RWPE2 (cell line): Measurements from ENCODE around the gene DHRS3.

ENCODE experiments used
- ATAC-seq: fragments of 200-7000 bp; cut with Tn5 transposase; 3 replicates; pipeline ENCODE4 v1.9.1; 2021; ENCODE audit warnings: low read depth
- DNase-seq: peaks from one replicate; pipeline ENCODE4 v3.0.0-alpha.2; 2020; ENCODE audit warnings: low spot score
- H3K27ac ChIP-seq: fragments of 450-650 bp; 2 replicates; pipeline ENCODE4 v1.5.1; 2017; ENCODE audit warnings: mild to moderate bottlenecking; ENCODE audit not compliant: poor library complexity, severe bottlenecking
- H3K27me3 ChIP-seq: fragments of 250-450 bp; sonication (Bioruptor Pico); 2 replicates; pipeline ENCODE4 v1.5.1; 2021; ENCODE audit warnings: mild to moderate bottlenecking, moderate library complexity; ENCODE audit not compliant: insufficient read depth, poor library complexity, severe bottlenecking
- H3K36me3 ChIP-seq: fragments of 250-450 bp; sonication (Bioruptor Pico); 2 replicates; pipeline ENCODE4 v1.5.1; 2020; ENCODE audit warnings: low read depth, mild to moderate bottlenecking, moderate library complexity
- H3K4me1 ChIP-seq: fragments of 250-450 bp; sonication (Bioruptor Pico); 2 replicates; pipeline ENCODE4 v1.5.1; 2021; ENCODE audit warnings: mild to moderate bottlenecking, moderate library complexity; ENCODE audit not compliant: insufficient read depth, poor library complexity, severe bottlenecking
- H3K4me3 ChIP-seq: fragments of 250-450 bp; sonication (Bioruptor Pico); 2 replicates; pipeline ENCODE4 v1.5.1; 2021; ENCODE audit warnings: mild to moderate bottlenecking, moderate library complexity; ENCODE audit not compliant: severe bottlenecking
- H3K9me3 ChIP-seq: fragments of 250-450 bp; sonication (Bioruptor Pico); 2 replicates; pipeline ENCODE4 v1.5.1; 2021; ENCODE audit warnings: mild to moderate bottlenecking, moderate library complexity; ENCODE audit not compliant: severe bottlenecking
- TF ChIP-seq, protein P1 (sequence below): fragments of 450-650 bp; IDR thresholded peaks from one replicate; pipeline ENCODE4 v1.5.1; 2017; ENCODE audit warnings: mild to moderate bottlenecking, moderate library complexity; ENCODE audit not compliant: poor library complexity, severe bottlenecking

Gene DHRS3

GRCh38 chr1:12617511-12617900 lies 504 bp downstream of the DHRS3 start:
- Histone ChIP-seq H3K9me3 (no peaks in the 10 kb centered on the region), H3K27ac (peak overlapping the region; percentile 94), H3K4me1 (peaks cover 13% of the 10 kb centered on the region), H3K27me3 (no peaks in the 10 kb centered on the region), H3K4me3 (peak overlapping the region; percentile 53), H3K36me3 (no peaks in the 10 kb centered on the region)
- no peak for ATAC-seq
- TF ChIP-seq, protein P1, sequence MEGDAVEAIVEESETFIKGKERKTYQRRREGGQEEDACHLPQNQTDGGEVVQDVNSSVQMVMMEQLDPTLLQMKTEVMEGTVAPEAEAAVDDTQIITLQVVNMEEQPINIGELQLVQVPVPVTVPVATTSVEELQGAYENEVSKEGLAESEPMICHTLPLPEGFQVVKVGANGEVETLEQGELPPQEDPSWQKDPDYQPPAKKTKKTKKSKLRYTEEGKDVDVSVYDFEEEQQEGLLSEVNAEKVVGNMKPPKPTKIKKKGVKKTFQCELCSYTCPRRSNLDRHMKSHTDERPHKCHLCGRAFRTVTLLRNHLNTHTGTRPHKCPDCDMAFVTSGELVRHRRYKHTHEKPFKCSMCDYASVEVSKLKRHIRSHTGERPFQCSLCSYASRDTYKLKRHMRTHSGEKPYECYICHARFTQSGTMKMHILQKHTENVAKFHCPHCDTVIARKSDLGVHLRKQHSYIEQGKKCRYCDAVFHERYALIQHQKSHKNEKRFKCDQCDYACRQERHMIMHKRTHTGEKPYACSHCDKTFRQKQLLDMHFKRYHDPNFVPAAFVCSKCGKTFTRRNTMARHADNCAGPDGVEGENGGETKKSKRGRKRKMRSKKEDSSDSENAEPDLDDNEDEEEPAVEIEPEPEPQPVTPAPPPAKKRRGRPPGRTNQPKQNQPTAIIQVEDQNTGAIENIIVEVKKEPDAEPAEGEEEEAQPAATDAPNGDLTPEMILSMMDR: no peak
- no peak for DNase-seq

DNA sequence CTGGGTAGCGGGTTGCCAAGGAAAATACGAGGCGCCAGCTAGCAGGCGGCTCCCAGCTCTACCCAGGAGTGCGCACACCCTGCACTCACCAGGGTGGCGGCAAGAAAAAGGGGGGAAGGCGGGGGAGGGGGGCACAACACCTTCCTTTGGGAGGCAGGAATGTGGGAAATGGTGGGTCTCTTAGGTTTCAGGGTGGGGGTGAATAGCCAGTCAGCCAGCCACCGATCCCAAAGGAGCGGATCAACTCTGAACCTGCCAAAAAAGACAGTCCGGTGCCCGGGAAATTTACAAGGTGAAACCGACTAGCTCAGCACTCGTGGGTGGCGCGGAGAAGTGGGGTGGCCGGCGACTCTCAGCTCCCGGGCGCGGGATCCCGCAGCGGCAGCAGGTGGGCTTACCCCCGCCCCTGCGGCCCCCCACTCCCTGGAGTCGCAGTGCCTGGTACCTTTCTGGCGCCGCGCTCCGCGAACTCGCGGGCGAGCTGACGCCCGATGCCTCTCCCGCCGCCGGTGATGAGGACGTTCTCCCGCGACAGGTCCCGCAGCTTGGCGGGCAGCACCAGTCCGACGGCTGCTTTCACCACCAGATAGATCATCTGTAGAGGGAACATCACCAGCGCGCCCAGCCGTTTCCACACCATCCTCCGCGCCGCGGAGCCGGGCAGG lies 1.2 kb downstream of the DHRS3 start:
- Histone ChIP-seq H3K4me1 (peaks cover 13% of the 10 kb centered on the region), H3K27me3 (no peaks in the 10 kb centered on the region), H3K9me3 (no peaks in the 10 kb centered on the region), H3K27ac (peak overlapping the region; percentile 94), H3K36me3 (no peaks in the 10 kb centered on the region), H3K4me3 (peak overlapping the region; percentile 53)
- ATAC-seq (peak; percentile 21), DNase-seq (no peak)
- TF ChIP-seq, protein P1: no peak

DNA sequence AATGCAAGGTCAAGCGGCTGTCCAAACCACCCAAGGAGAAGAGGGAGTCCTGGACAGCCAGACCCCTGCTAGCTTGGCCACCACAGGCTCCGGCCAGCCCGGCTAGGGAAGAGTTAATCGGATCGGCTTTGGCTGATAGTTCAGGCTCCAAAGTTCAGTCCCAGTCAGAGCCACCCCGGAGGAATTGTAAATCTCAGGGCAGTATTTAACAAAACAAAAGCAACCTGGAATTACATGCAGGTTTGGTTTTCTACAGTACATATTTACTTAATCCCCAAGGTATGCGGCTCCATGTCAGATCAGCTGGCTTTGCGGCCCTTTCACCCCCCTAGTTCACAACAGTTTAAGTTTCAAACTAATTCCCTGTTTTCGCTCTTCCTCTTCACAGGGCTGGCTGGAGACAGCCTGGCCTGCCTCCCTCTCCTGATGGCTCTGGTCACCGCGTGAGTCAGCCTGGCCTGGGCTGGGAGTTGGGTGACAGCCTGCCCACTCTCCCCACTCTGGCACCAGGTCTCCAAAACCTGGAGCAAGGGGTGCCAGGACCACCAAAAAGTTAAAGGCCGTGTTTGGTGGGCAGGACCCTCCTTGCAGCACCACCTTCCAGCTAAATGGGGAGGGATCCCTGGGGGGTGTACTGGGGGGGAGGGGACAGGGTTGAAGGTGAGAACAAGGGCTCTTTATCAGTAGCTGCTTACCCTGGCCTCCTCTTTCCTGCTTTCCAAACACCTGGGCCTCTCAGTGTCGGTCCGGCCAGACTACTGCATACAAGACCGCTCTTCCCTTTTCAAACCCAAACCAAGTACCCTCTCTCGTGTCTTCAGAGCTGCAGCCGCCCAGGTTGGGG lies 1.9 kb downstream of the DHRS3 start:
- no peaks in the 10 kb centered on the region for H3K36me3 ChIP-seq
- peaks cover 18% of the 10 kb centered on the region for H3K4me1 ChIP-seq
- no peaks in the 10 kb centered on the region for H3K27me3 ChIP-seq
- H3K4me3 ChIP-seq: peak overlapping the region; percentile 53
- no peaks in the 10 kb centered on the region for H3K9me3 ChIP-seq
- peak overlapping the region; percentile 94 for H3K27ac ChIP-seq
- ATAC-seq (peak; percentile 13; the same call in 2 of the 3 replicates), DNase-seq (no peak)
- TF ChIP-seq, protein P1: no peak

DNA sequence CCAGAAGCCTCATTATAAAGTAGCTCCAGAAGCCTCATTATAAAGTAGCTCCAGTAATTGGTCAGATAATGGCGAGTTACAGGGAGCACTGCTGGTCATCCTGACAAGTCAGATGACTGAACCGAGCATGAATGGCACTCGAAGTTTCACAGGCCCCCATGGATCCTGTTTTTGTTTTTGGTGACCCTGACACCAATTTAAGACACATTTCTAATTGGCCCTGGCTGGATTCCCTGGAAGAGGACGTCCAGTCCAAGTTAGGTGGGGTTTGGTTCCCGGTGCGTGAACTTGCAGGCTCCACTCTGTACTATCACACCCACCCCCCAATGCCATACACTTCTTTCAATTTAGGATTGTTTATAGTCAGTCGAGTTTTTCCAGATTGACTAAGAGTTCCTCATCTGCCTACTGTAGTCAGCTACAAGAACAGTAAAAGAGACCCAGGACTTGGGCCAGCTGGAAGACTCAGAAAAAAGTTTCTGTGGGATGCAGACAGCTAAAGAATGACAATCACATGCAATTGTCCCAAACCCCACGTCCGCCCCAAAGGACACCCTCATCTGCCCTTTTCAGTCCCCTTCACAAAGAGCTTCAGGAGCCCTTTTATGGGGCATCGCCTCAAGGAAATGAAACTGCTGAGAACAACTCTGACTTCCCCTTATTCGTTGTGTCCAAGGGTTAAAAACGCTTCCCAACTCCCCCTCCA lies 2.7 kb downstream of the DHRS3 start:
- peak overlapping the region; percentile 53 for H3K4me3 ChIP-seq
- H3K27ac ChIP-seq: peak overlapping the region; percentile 94
- peaks cover 26% of the 10 kb centered on the region for H3K4me1 ChIP-seq

More for the DNA sequence above, 2.7 kb downstream of the DHRS3 start:
- Histone ChIP-seq H3K36me3 (no peaks in the 10 kb centered on the region), H3K27me3 (no peaks in the 10 kb centered on the region), H3K9me3 (no peaks in the 10 kb centered on the region)
- ATAC-seq (no peak), DNase-seq (no peak)
- TF ChIP-seq, protein P1: no peak
